Measurements from ENCODE around the gene ACACB.
A peak's percentile ranks its signal among the peaks of the same experiment; 100 is the strongest.

Gene ACACB

GRCh38 chr12:109308534-109309380 is 192.4 kb downstream of the ACACB start, which contains the start of gene FOXN4:
Gene FOXN4, minus strand, starts transcription at chr12:109309284. Its CDS starts 963 bp downstream, at chr12:109308321.
- no peak for DNase-seq

GRCh38 chr12:109309381-109310246 is 193.2 kb downstream of the ACACB start:
- peak; percentile 6 for DNase-seq

GRCh38 chr12:109310247-109311125 is 194.1 kb downstream of the ACACB start:
- no peak for DNase-seq
